IMR-90 (cell line): ENCODE results near the gene KRT79. TPM values are rescaled to one million over a fixed set of nuclear protein-coding genes. Genes with fewer than 3 reads are reported as not detected.

ENCODE experiments used
- ATAC-seq: fragments of 200-7000 bp; cut with Tn5 transposase; 2 replicates; pipeline ENCODE4 v1.9.1; 2020; ENCODE audit warnings: low read depth, mild to moderate bottlenecking, moderate library complexity
- BruUV-seq: library from RNA; stranded (reverse); fragments of 400-500 nt; replicated peaks from 2 replicates; lab custom pipeline; 2021; lab: Mats Ljungman, UMichigan
- CTCF ChIA-PET: fragments of 300-600 bp; formaldehyde crosslinking; extraction: SDS; loops from one replicate; lab custom pipeline; 2021; ENCODE audit warnings: antibody characterized with exemption; lab: Yijun Ruan, JAX
- POLR2A ChIA-PET: fragments of 300-600 bp; sonication (Branson Sonifier 250); formaldehyde crosslinking; loops from one replicate; lab custom pipeline; 2022; ENCODE audit warnings: antibody characterized with exemption; ENCODE audit not compliant: unreplicated experiment; lab: Charles Lee
- DNase-seq: peaks from one replicate; pipeline ENCODE4 v3.0.0; 2013
- H2AFZ ChIP-seq: replicated peaks from 2 replicates; pipeline ENCODE3; 2013; ENCODE audit warnings: low read length, mild to moderate bottlenecking; ENCODE audit not compliant: poor library complexity
- H2AK5ac ChIP-seq: 2 replicates; pipeline ENCODE4 v1.6.1; 2013; ENCODE audit warnings: low read depth, low read length, inconsistent platforms
- H2AK9ac ChIP-seq: replicated peaks from 2 replicates; pipeline ENCODE3; 2013; ENCODE audit warnings: mild to moderate bottlenecking, low read depth, low read length, moderate library complexity; ENCODE audit not compliant: poor library complexity
- H2BK120ac ChIP-seq: 2 replicates; pipeline ENCODE4 v1.6.1; 2013; ENCODE audit warnings: low read depth, low read length, inconsistent platforms
- H2BK15ac ChIP-seq: 3 replicates; pipeline ENCODE4 v1.6.1; 2013; ENCODE audit warnings: low read depth, low read length, inconsistent platforms
- H2BK20ac ChIP-seq: 2 replicates; pipeline ENCODE4 v1.6.1; 2013; ENCODE audit warnings: low read depth, mild to moderate bottlenecking, inconsistent platforms, low read length, moderate library complexity
- H2BK5ac ChIP-seq: 2 replicates; pipeline ENCODE4 v1.6.1; 2013; ENCODE audit warnings: mild to moderate bottlenecking, low read depth, low read length, inconsistent platforms; ENCODE audit not compliant: poor library complexity, severe bottlenecking
- H3K14ac ChIP-seq: replicated peaks from 2 replicates; pipeline ENCODE4 v1.6.1; 2013; ENCODE audit warnings: low read depth, low read length, inconsistent platforms
- H3K18ac ChIP-seq: 2 replicates; pipeline ENCODE4 v1.6.1; 2013; ENCODE audit warnings: low read depth, low read length, control low read depth
- H3K23ac ChIP-seq: 2 replicates; pipeline ENCODE4 v1.6.1; 2013; ENCODE audit warnings: low read depth, low read length, inconsistent platforms
- H3K27ac ChIP-seq: 2 replicates; pipeline ENCODE4 v1.5.1; 2013; ENCODE audit warnings: mild to moderate bottlenecking, control low read depth, low read length; ENCODE audit not compliant: insufficient read depth
- H3K27me3 ChIP-seq: 2 replicates; pipeline ENCODE4 v1.6.1; 2013; ENCODE audit warnings: low read length; ENCODE audit not compliant: control insufficient read depth, insufficient read depth
- H3K36me3 ChIP-seq: 2 replicates; pipeline ENCODE4 v1.6.1; 2013; ENCODE audit warnings: low read length, mixed read lengths; ENCODE audit not compliant: control insufficient read depth, insufficient read depth
- H3K4ac ChIP-seq: 2 replicates; pipeline ENCODE4 v1.6.1; 2013; ENCODE audit warnings: low read depth, low read length, inconsistent platforms
- H3K4me1 ChIP-seq: 2 replicates; pipeline ENCODE4 v1.6.1; 2013; ENCODE audit warnings: low read length, mixed read lengths; ENCODE audit not compliant: control insufficient read depth, insufficient read depth
- H3K4me2 ChIP-seq: 2 replicates; pipeline ENCODE4 v1.6.1; 2013; ENCODE audit warnings: low read depth, mild to moderate bottlenecking, control low read depth, low read length, moderate library complexity
- H3K4me3 ChIP-seq: 2 replicates; pipeline ENCODE4 v1.5.1; 2013; ENCODE audit warnings: low read depth, mild to moderate bottlenecking, control low read depth, low read length, moderate library complexity; ENCODE audit not compliant: insufficient read depth
- H3K56ac ChIP-seq: 2 replicates; pipeline ENCODE4 v1.6.1; 2013; ENCODE audit warnings: low read length, inconsistent platforms; ENCODE audit not compliant: insufficient read depth; ENCODE audit errors: extremely low read depth
- H3K79me1 ChIP-seq, 2 experiments: 2 replicates each; pipeline ENCODE4 v1.6.1; 2013; ENCODE audit warnings: low read length in 2 of 2, inconsistent platforms in 1 of 2, low read depth in 1 of 2
- H3K9ac ChIP-seq: 2 replicates; pipeline ENCODE4 v1.6.1; 2013; ENCODE audit warnings: low read depth, low read length, control low read depth
- H3K9me1 ChIP-seq: 2 replicates; pipeline ENCODE4 v1.6.1; 2013; ENCODE audit warnings: low read length, inconsistent platforms; ENCODE audit not compliant: insufficient read depth
- H3K9me3 ChIP-seq: 2 replicates; pipeline ENCODE4 v1.6.1; 2013; ENCODE audit warnings: low read length; ENCODE audit not compliant: control insufficient read depth, insufficient read depth
- H4K20me1 ChIP-seq: 2 replicates; pipeline ENCODE4 v1.6.1; 2013; ENCODE audit warnings: low read length, inconsistent platforms; ENCODE audit not compliant: insufficient read depth
- H4K5ac ChIP-seq: 2 replicates; pipeline ENCODE4 v1.6.1; 2013; ENCODE audit warnings: mild to moderate bottlenecking, low read depth, low read length, control low read depth
- H4K8ac ChIP-seq, 2 experiments: 2 replicates each; pipeline ENCODE4 v1.6.1; 2013; ENCODE audit warnings: low read depth in 2 of 2, low read length in 2 of 2, control low read depth in 1 of 2, inconsistent platforms in 1 of 2
- H4K91ac ChIP-seq: 2 replicates; pipeline ENCODE4 v1.6.1; 2013; ENCODE audit warnings: low read depth, low read length, inconsistent platforms; ENCODE audit not compliant: insufficient read depth
- BHLHE40 ChIP-seq: fragments of 150-350 bp; IDR thresholded peaks from 2 replicates; pipeline ENCODE4 v1.6.1; 2016; ENCODE audit warnings: mild to moderate bottlenecking, low read depth, low read length
- FOS ChIP-seq: fragments of 150-350 bp; IDR thresholded peaks from 2 replicates; pipeline ENCODE4 v1.6.1; 2016; ENCODE audit warnings: low read depth, low read length
- MAZ ChIP-seq: IDR thresholded peaks from 2 replicates; pipeline ENCODE4 v1.6.1; 2012; ENCODE audit warnings: low read depth, mild to moderate bottlenecking, low read length, improper control_type of control experiment, moderate library complexity, borderline replicate concordance
- MXI1 ChIP-seq: IDR thresholded peaks from 2 replicates; pipeline ENCODE4 v1.6.1; 2012; ENCODE audit warnings: low read depth, mild to moderate bottlenecking, low read length, moderate library complexity, borderline replicate concordance
- WGBS, 2 experiments: methylation state at CpG; one replicate each; pipeline versions ENCODE4 v1.1.5 to v1.1.7; 2013; ENCODE audit warnings: missing lambda C conversion rate in 2 of 2; ENCODE audit not compliant: insufficient read length in 1 of 2; ENCODE audit errors: extremely low coverage in 2 of 2; 5-methylcytosine and 5-hydroxymethylcytosine counted together
- dilution Hi-C: fragments of 300-500 bp; cut with HindIII; formaldehyde crosslinking; loops from one replicate; pipeline ENCODE4 v1.14.3; 2018; ENCODE audit warnings: low sequenced_read_pairs; ENCODE audit not compliant: unreplicated experiment
- in situ Hi-C: fragments of 300-500 bp; cut with MboI; formaldehyde crosslinking; loops from 3 replicates; pipeline ENCODE4 v1.14.3; 2019; ENCODE audit warnings: low sequenced_read_pairs, inconsistent platforms, mixed read lengths
- intact Hi-C: fragments of 100-400 bp; cut with micrococcal nuclease; formaldehyde crosslinking; loops from 2 replicates; pipeline ENCODE4 v1.10.0; 2022
- polyA plus RNA-seq, 3 experiments: library from polyadenylated mRNA; depleted of rRNA; stranded (reverse); fragments of >200 nt; gene quantifications; 2 replicates each; pipeline ENCODE4 v1.2.3, GENCODE V29; 2012; ENCODE audit warnings: low replicate concordance in 1 of 3
- total RNA-seq: library from RNA; depleted of rRNA; stranded (reverse); fragments of >200 nt; gene quantifications from 2 replicates; pipeline ENCODE4 v1.2.3, GENCODE V29; 2012

KRT79 gene
- total and polyA plus RNA-seq, 2 of the 4 experiments (the other 2 are of a cell fraction), result under 0.01 to 0.24 TPM

- dilution Hi-C loops (no loop called here), in situ Hi-C loops (no loop called here), intact Hi-C loops (loop anchor here (10.0 kb wide), 1 partner anchor 142 kb away; no protein-coding TSS in a partner anchor)
- H3K9me1 ChIP-seq, result peaks cover 10% of the 10 kb centered on the region
- peaks cover 15% of the 10 kb centered on the region for H3K4me1 ChIP-seq
- H4K20me1 ChIP-seq, result no peaks in the 10 kb centered on the region
- no peak overlapping the region for H3K18ac ChIP-seq
- no peak overlapping the region for H3K23ac ChIP-seq
- H4K5ac ChIP-seq, result no peak overlapping the region
- H2AK5ac ChIP-seq, result no peak overlapping the region; the same call in 1 of the 2 replicates
- no TSS peak for BruUV-seq
- H3K79me1 ChIP-seq, result no peaks in the 10 kb centered on the region
- H2BK20ac ChIP-seq, result no peak overlapping the region
- no peak overlapping the region for H3K27ac ChIP-seq
- 100% methylated on average over 1 of the region's 5 CpGs; no CpG with 5 or more reads in 1 of the 2 experiments for WGBS, 2 experiments
- TF ChIP-seq BHLHE40 (no peak), MXI1 (no peak), FOS (no peak), MAZ (no peak)
- H4K91ac ChIP-seq, result no peak overlapping the region
- H3K14ac ChIP-seq, result no peak overlapping the region
- no peak overlapping the region for H3K4me3 ChIP-seq
- no peak overlapping the region for H3K9ac ChIP-seq
- no peak overlapping the region for H3K4ac ChIP-seq
- CTCF ChIA-PET, result interaction anchor here (0.7 kb wide), 1 partner anchor 44 kb away, joined by 5 read pairs; no protein-coding TSS in a partner anchor
- no peak for ATAC-seq
- POLR2A ChIA-PET, result no interaction called here
- H3K4me2 ChIP-seq, result no peak overlapping the region
- H3K9me3 ChIP-seq, result no peaks in the 10 kb centered on the region
- H2AK9ac ChIP-seq, result no peak overlapping the region
- H2BK120ac ChIP-seq, result no peak overlapping the region
- peaks cover 1% of the 10 kb centered on the region; the same call in 1 of the 2 replicates for H3K27me3 ChIP-seq
- H3K36me3 ChIP-seq, result no peaks in the 10 kb centered on the region
- no peak overlapping the region for H2BK5ac ChIP-seq
- no peak overlapping the region for H2BK15ac ChIP-seq
- no peak overlapping the region for H3K56ac ChIP-seq
- no peak for DNase-seq
- no peak overlapping the region for H4K8ac ChIP-seq
- no peak overlapping the region for H2AFZ ChIP-seq
Observed at GRCh38 chr12:52867152-52867551, 33.0 kb upstream of the KRT79 start.
